Measurements from ENCODE around the gene SEPTIN5. TPM values are rescaled to one million over a fixed set of nuclear protein-coding genes. Genes with fewer than 3 reads are reported as not detected.

The SEPTIN5 gene
- polyA plus RNA-seq, 1 of the 3 experiments (the other 2 are of a cell fraction), result 14.0 TPM

GRCh38 chr22:19734163-19734562 lies 19.9 kb downstream of the SEPTIN5 start:
- Histone ChIP-seq H4K20me1 (ENCODE audit: insufficient read depth) (no peaks in the 10 kb centered on the region), H3F3A (replicated peaks; ENCODE audit: insufficient read depth) (no peaks in the 10 kb centered on the region), H3K9me3 (no peaks in the 10 kb centered on the region), H3K36me3 (replicated peaks in 1 of 2; ENCODE audit: control insufficient read depth in 1 of 2, insufficient read depth in 2 of 2, low read length in 1 of 2) (no peaks in the 10 kb centered on the region), H3K4me2 (no peak overlapping the region), H2AFZ (ENCODE audit: low read depth) (no peak overlapping the region), H3K27ac (ENCODE audit: low read depth in 2 of 2, low read length in 1 of 2) (no peak overlapping the region), H3K27me3 (ENCODE audit: insufficient read depth) (no peaks in the 10 kb centered on the region), H3K4me3 (ENCODE audit: low read depth in 2 of 2, low read length in 1 of 2) (no peak overlapping the region), H3K9me2 (no peaks in the 10 kb centered on the region), H3K4me1 (ENCODE audit: control insufficient read depth in 1 of 2, insufficient read depth in 2 of 2, low read depth in 1 of 2, low read length in 1 of 2) (peaks cover 0 to 24% of the 10 kb centered on the region in 2 experiments; a peak in 1 of 4 replicates), H3K79me2 (ENCODE audit: insufficient read depth) (no peaks in the 10 kb centered on the region), H3K9ac (no peak overlapping the region)
- TF ChIP-seq EP300 (IDR thresholded peaks at IDR 0.05; ENCODE audit: borderline replicate concordance in 1 of 2, low read depth in 1 of 2, low read length in 1 of 2) (no peak), YY1 (IDR thresholded peaks at IDR 0.05; ENCODE audit: low read depth) (no peak), RAD21 (IDR thresholded peaks at IDR 0.05; ENCODE audit: low read length) (no peak), MXI1 (IDR thresholded peaks at IDR 0.05; ENCODE audit: low read depth, low read length) (no peak), FOSL2 (IDR thresholded peaks at IDR 0.05; ENCODE audit: borderline replicate concordance, low read depth) (no peak), MAX (IDR thresholded peaks at IDR 0.05; ENCODE audit: low read depth) (no peak), SIN3A (IDR thresholded peaks at IDR 0.05; ENCODE audit: borderline replicate concordance, low read depth, low read length) (no peak), USF1 (IDR thresholded peaks at IDR 0.05; ENCODE audit: borderline replicate concordance, low read depth) (no peak), NRF1 (IDR thresholded peaks at IDR 0.05; ENCODE audit: low read depth, low read length) (no peak), TAF1 (IDR thresholded peaks at IDR 0.05; ENCODE audit: borderline replicate concordance, low read depth, low read length) (no peak), USF2 (IDR thresholded peaks at IDR 0.05; ENCODE audit: borderline replicate concordance, low read depth, low read length) (no peak), EZH2phosphoT487 (IDR thresholded peaks at IDR 0.05; ENCODE audit: borderline replicate concordance, low read depth) (no peak), SMC3 (IDR thresholded peaks at IDR 0.05; ENCODE audit: low read depth, low read length) (no peak), TEAD4 (IDR thresholded peaks at IDR 0.05; ENCODE audit: borderline replicate concordance, insufficient read depth) (no peak), JUND (IDR thresholded peaks at IDR 0.05) (no peak), CHD2 (IDR thresholded peaks at IDR 0.05; ENCODE audit: low read length, partially characterized antibody) (no peak), RFX5 (IDR thresholded peaks at IDR 0.05; ENCODE audit: low read length) (no peak)
- DNase-seq, result no peak
- CTCF ChIA-PET, result no interaction called here
- WGBS (ENCODE audit: low lambda C conversion rate), result 89% methylated on average over 4 of the region's 7 CpGs
- POLR2A ChIA-PET, result no interaction called here
